Gastroesophageal sphincter (tissue), 4 donors: Measurements from ENCODE around the gene SLC6A3. TPM values are rescaled to one million over a fixed set of nuclear protein-coding genes. Genes with fewer than 3 reads are reported as not detected.
"Not testable (repeated sequence)": the region's sequence is repeated elsewhere in the genome, so short reads cannot be mapped to it uniquely, and the experiment has no call there.

Source experiments
- ATAC-seq: fragments of 150-250 bp; one replicate; pipeline ENCODE4 v1.9.1; 2016; ENCODE audit warnings: mild to moderate bottlenecking, moderate library complexity
- H3K27ac ChIP-seq, 4 donors: fragments of 200-600 bp; sonication (generic) in 3 of 4; 1 replicate in 3 of 4; 2 replicates in 1 of 4; pipeline ENCODE4 v1.5.1; 2016 to 2019
- H3K27me3 ChIP-seq: fragments of 200-600 bp; sonication (generic); one replicate; pipeline ENCODE4 v1.5.1; 2019
- H3K36me3 ChIP-seq, 2 donors: fragments of 200-600 bp; sonication (generic); one replicate each; pipeline ENCODE4 v1.5.1; 2019; ENCODE audit warnings: control low read depth in 1 of 2
- H3K4me1 ChIP-seq, 3 donors: fragments of 200-600 bp; sonication (generic); 1 replicate in 2 of 3; 2 replicates in 1 of 3; pipeline ENCODE4 v1.5.1; 2016 to 2019; ENCODE audit warnings: control low read depth in 2 of 3
- H3K4me3 ChIP-seq, 2 donors: fragments of 200-600 bp; sonication (generic); one replicate each; pipeline ENCODE4 v1.5.1; 2019; ENCODE audit warnings: mild to moderate bottlenecking in 1 of 2, moderate library complexity in 1 of 2
- H3K9me3 ChIP-seq, 3 donors: fragments of 200-600 bp; sonication (generic); one replicate each; pipeline ENCODE4 v1.5.1; 2017 to 2019; ENCODE audit warnings: control low read depth in 2 of 3
- EP300 ChIP-seq: sonication (generic); formaldehyde crosslinking; IDR thresholded peaks from one replicate; pipeline ENCODE4 v1.6.1; 2017; ENCODE audit warnings: antibody characterized with exemption, mild to moderate bottlenecking
- POLR2A ChIP-seq, 2 donors: fragments of 450-650 bp; IDR thresholded peaks; one replicate each; pipeline ENCODE4 v1.6.1; 2017; ENCODE audit warnings: antibody characterized with exemption in 2 of 2, mild to moderate bottlenecking in 2 of 2, moderate library complexity in 1 of 2
- POLR2AphosphoS5 ChIP-seq: sonication (generic); formaldehyde crosslinking; IDR thresholded peaks from one replicate; pipeline ENCODE4 v1.6.1; 2017; ENCODE audit warnings: antibody characterized with exemption
- WGBS, 2 donors: methylation state at CpG; one replicate each; pipeline ENCODE4 v1.1.5; 2018; ENCODE audit warnings: low coverage in 1 of 2; 5-methylcytosine and 5-hydroxymethylcytosine counted together
- total RNA-seq, 4 donors: library from RNA; depleted of rRNA; stranded (reverse); fragments of >200 nt; gene quantifications; one replicate each; pipeline ENCODE4 v1.1.0, GENCODE V29; 2016
- TF ChIP-seq, protein P1 (sequence below), 4 experiments: fragments of 200-600 bp in 2 of 4; fragments of 450-650 bp in 2 of 4; sonication (generic) in 1 of 4; IDR thresholded peaks; one replicate each; pipeline ENCODE4 v1.5.1; 2017 to 2019; ENCODE audit warnings: antibody characterized with exemption in 4 of 4, mild to moderate bottlenecking in 2 of 4, moderate library complexity in 2 of 4

Gene SLC6A3
- total RNA-seq, 4 donors from 2014 or later = not detected

DNA sequence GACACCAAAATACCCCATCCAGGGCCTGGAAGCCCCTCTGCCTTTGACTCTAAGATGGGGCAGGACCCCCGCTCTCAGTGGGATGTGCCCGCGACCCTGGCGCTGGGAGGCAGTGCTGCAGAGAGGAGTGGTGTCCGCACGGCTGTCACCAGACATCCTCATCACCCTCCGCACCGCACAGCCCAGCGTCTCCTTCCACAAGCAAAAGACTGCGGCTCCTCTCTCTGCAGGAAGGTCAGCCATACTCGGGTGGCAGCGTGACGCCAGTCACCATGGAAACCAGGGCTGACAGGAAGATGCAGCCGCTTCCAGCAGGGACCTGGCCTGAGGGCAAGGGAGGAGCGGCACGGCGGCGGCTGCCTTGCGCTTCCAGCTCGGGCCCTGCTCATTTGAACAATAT is 17.1 kb upstream of the SLC6A3 start:
- peaks cover 0 to 69% of the 10 kb centered on the region in 2 donors for H3K36me3 ChIP-seq
- no peak overlapping the region for H3K4me3 ChIP-seq
- ATAC-seq = no peak
- no peak overlapping the region for H3K27ac ChIP-seq
- no peaks in the 10 kb centered on the region for H3K4me1 ChIP-seq
- H3K9me3 ChIP-seq = no peaks in the 10 kb centered on the region
- H3K27me3 ChIP-seq = no peaks in the 10 kb centered on the region
- no peak for TF ChIP-seq POLR2A (IDR thresholded peaks at IDR 0.05)
- TF ChIP-seq POLR2AphosphoS5 = no peak
- TF ChIP-seq, protein P1, sequence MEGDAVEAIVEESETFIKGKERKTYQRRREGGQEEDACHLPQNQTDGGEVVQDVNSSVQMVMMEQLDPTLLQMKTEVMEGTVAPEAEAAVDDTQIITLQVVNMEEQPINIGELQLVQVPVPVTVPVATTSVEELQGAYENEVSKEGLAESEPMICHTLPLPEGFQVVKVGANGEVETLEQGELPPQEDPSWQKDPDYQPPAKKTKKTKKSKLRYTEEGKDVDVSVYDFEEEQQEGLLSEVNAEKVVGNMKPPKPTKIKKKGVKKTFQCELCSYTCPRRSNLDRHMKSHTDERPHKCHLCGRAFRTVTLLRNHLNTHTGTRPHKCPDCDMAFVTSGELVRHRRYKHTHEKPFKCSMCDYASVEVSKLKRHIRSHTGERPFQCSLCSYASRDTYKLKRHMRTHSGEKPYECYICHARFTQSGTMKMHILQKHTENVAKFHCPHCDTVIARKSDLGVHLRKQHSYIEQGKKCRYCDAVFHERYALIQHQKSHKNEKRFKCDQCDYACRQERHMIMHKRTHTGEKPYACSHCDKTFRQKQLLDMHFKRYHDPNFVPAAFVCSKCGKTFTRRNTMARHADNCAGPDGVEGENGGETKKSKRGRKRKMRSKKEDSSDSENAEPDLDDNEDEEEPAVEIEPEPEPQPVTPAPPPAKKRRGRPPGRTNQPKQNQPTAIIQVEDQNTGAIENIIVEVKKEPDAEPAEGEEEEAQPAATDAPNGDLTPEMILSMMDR (IDR thresholded peaks at IDR 0.05) = no peak
- no peak for TF ChIP-seq EP300
- WGBS, 2 donors = 92% methylated on average over 7 of the region's 20 CpGs; no CpG with 5 or more reads in 1 of the 2 donors

DNA sequence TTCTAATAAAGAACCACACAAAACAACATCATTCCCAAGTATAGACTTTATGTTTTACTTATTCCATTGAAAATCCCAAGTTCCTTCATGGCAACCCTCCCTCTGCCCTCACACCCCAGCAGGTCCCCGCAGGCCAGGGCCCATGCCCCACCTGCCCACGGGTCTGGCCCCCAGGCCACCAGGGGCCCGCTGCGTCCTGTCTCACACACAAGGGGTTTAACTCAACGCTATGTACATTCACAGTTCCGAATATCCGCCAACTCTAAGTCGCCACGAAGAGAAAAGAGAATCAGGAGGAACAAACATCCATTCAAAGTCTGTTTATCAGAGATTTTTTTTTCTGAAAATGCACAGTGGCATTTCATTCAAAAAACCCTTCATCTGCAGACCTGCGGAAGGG is 16.2 kb upstream of the SLC6A3 start:
- ATAC-seq = no peak
- WGBS, 2 donors = 93 to 96% methylated on average over 9 to 10 of the region's 10 CpGs
- Histone ChIP-seq H3K36me3 (peaks cover 0 to 60% of the 10 kb centered on the region in 2 donors), H3K4me1 (no peaks in the 10 kb centered on the region), H3K9me3 (no peaks in the 10 kb centered on the region), H3K4me3 (no peak overlapping the region), H3K27ac (no peak overlapping the region), H3K27me3 (no peaks in the 10 kb centered on the region)
- TF ChIP-seq, protein P1 (IDR thresholded peaks at IDR 0.05) = no peak
- no peak for TF ChIP-seq POLR2A (IDR thresholded peaks at IDR 0.05)

DNA sequence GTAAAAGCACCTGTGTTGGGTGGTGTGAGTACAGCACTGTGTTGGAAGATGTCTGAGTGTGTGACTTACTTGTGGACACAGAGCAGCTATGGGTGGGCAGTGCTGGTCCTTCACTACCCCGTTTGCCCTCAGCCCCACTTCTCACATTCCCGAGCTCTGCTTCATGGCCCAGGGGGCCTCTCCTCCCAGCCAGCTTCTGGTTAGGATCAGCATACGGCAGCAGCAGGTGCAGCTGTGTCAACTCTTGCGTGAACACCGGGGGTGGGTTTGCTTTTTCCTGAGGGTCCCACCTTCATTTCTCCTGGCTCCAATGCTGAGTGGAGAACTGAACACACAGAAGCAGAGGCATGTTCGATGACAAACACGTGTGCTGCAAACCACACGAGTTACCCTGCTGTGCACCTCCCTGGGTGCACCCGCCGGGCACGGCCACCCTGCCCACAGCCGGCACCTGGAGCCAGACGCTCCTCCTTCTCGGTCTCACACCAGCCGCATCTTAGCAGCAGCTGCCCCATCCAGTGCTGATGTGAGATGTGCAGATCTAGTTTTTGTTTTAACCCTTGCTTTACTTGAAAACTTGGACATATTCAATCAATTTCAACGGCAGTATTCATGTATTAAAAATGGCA is 14.9 kb upstream of the SLC6A3 start:
- WGBS, 2 donors = 61 to 73% methylated on average over 6 to 9 of the region's 16 CpGs
- ATAC-seq = no peak
- TF ChIP-seq EP300 (no peak), POLR2AphosphoS5 (no peak), POLR2A (IDR thresholded peaks at IDR 0.05) (no peak)
- TF ChIP-seq, protein P1 (IDR thresholded peaks at IDR 0.05) = no peak
- Histone ChIP-seq H3K27ac (no peak overlapping the region), H3K4me1 (no peaks in the 10 kb centered on the region), H3K4me3 (no peak overlapping the region), H3K36me3 (peaks cover 0 to 49% of the 10 kb centered on the region in 2 donors), H3K9me3 (peaks cover 0 to 6% (median 0%) of the 10 kb centered on the region in 3 donors), H3K27me3 (no peaks in the 10 kb centered on the region)

DNA sequence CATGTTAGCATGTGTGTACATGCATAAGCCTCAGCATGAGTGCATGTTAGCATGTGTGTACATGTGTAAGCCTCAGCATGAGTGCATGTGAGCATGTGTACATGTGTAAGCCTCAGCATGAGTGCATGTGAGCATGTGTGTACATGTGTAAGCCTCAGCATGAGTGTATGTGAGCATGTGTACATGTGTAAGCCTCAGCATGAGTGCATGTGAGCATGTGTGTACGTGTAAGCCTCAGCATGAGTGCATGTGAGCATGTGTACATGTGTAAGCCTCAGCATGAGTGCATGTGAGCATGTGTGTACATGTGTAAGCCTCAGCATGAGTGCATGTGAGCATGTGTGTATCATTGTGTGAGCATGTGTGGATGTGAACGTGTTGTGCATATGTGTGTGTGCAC is 14.2 kb upstream of the SLC6A3 start:
- H3K4me3 ChIP-seq, H3K27me3 ChIP-seq, ATAC-seq, H3K4me1 ChIP-seq, H3K27ac ChIP-seq: not testable (repeated sequence)
- Histone ChIP-seq H3K36me3 (peaks cover 0 to 46% of the 10 kb centered on the region in 2 donors), H3K9me3 (peaks cover 0 to 12% (median 0%) of the 10 kb centered on the region in 3 donors)
- 64 to 74% methylated on average over 1 to 2 of the region's 2 CpGs for WGBS, 2 donors

DNA sequence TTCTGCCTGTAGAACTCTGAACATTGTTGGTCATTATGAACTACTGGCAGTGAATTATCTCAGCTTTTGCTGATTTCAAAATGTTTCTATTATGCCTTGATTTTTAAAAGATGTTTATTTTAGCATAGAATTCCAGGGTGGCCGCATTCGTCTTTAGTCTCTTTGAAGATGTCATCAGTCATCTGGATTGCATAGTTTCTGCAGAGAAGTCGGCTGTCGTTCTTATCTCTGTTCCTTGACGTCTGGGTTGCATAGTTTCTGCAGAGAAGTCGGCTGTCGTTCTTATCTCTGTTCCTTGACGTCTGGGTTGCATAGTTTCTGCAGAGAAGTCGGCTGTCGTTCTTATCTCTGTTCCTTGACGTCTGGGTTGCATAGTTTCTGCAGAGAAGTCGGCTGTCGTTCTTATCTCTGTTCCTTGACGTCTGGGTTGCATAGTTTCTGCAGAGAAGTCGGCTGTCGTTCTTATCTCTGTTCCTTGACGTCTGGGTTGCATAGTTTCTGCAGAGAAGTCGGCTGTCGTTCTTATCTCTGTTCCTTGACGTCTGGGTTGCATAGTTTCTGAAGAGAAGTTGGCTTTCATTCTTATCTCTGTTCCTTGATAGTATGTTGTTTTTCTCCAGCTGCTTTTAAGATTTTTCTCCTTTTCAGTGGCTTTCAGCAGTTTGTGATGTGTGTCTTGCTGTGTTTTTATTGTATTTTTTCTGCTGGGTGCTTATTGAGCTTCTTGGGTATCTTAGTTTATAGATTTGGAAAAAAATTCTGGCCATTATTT is 11.1 kb upstream of the SLC6A3 start:
- peaks cover 0 to 15% of the 10 kb centered on the region in 2 donors for H3K36me3 ChIP-seq
- not testable (repeated sequence) for H3K27ac ChIP-seq, H3K4me3 ChIP-seq, H3K27me3 ChIP-seq, ATAC-seq, H3K4me1 ChIP-seq
- peaks cover 0 to 37% (median 0%) of the 10 kb centered on the region in 3 donors for H3K9me3 ChIP-seq
- 61 to 71% methylated on average over 1 to 4 of the region's 20 CpGs for WGBS, 2 donors

DNA sequence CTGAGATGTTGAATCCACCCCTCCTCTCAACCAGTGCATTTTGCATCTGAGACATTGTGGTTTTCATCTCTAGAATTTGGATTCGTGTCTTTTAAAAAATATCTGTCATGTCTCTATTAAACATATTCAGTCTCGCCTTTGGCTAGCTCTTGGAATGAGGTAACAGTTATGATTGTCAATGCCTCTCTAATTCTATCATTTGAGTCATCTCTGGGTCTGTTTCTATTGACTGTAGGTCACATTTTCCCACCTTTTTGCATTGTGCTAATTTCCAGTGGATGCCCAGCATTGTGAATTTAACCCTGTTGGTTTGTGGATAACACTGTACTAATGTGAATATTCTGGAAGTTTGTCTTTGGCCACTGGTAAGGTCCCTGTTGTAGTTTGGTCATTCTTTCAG is 8.4 kb upstream of the SLC6A3 start:
- Histone ChIP-seq H3K27ac (no peak overlapping the region), H3K27me3 (peaks cover 18% of the 10 kb centered on the region), H3K4me1 (no peaks in the 10 kb centered on the region), H3K4me3 (no peak overlapping the region), H3K36me3 (no peaks in the 10 kb centered on the region), H3K9me3 (peaks cover 0 to 37% (median 0%) of the 10 kb centered on the region in 3 donors)
- ATAC-seq = no peak
- 57 to 70% methylated on average over 2 of the region's 2 CpGs for WGBS, 2 donors
- TF ChIP-seq EP300 (no peak), POLR2AphosphoS5 (no peak), POLR2A (IDR thresholded peaks at IDR 0.05) (no peak)
- TF ChIP-seq, protein P1 (IDR thresholded peaks at IDR 0.05) = no peak
